Measurements from ENCODE around the gene CTNNA2.

CTNNA2 gene

DNA sequence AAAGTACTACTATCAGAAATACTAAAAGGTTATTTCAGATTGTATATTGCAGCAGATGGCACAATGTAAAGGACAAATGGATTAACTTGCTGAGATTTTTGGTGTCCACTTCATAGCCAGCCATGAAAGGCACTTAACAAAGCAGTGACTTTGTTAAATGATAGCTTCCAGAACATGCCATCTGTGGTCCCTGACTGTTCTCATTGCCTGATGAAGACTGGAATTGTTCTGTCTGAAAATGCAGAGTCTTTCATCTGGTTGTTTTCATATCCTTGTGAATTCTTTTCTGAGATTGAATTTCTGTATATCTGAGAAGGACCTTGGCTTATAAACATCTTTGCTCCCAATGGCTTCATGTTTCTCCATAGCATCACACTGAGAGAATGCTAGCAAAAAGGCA is 836.1 kb downstream of the CTNNA2 start:
- DNase-seq: no peak

GRCh38 chr2:80351231-80351630 is 838.4 kb downstream of the CTNNA2 start:
- DNase-seq: no peak

GRCh38 chr2:80354858-80355257 is 842.0 kb downstream of the CTNNA2 start:
- no peak for DNase-seq

DNA sequence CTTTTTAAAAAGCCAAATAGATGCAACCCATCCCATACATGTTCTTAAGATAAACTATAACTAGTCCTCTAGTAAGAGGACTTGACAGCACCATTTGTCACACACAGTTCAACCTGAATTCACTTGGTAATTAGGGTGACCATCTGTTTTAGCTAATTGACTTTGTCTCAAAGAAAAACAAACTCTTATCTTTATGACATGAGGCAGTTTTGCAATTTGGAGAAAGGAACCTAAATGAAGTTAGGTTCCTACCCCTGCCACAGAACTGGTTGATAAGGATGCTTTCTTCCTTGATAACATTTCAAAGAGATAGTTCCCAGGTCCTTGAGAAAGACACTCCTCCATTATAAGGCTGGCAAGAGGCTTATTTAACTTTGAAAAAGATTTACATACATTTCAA is 849.1 kb downstream of the CTNNA2 start:
- DNase-seq: no peak

- DNase-seq: no peak
Observed at GRCh38 chr2:80363330-80363729, 850.5 kb downstream of the CTNNA2 start.

DNA sequence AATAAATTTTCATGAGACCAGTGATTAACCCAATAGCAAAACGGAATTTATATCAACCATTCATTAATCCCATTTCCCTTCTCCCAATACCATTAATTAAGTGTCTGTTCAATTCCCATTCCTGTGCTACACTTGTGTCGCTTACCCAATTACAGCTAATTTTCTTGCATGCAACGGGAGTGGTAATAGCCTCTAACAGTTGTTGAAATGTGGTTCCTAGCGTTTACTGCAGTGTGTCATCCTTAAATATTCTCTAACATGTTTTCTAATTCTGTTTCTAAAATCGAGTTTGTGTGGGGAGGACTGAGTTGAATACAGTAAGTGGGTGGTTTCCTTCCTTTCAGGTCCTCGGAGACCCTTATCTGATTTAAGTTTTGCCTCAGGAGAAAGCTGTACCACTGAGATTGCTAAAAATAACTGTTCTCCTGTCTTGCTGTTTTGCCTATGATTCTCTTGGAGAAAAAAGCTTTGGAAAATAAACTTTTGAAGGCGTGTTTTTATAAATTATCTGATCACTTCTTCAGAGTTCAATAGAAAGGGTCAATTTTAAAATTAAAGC is 851.0 kb downstream of the CTNNA2 start:
- DNase-seq: no peak

DNA sequence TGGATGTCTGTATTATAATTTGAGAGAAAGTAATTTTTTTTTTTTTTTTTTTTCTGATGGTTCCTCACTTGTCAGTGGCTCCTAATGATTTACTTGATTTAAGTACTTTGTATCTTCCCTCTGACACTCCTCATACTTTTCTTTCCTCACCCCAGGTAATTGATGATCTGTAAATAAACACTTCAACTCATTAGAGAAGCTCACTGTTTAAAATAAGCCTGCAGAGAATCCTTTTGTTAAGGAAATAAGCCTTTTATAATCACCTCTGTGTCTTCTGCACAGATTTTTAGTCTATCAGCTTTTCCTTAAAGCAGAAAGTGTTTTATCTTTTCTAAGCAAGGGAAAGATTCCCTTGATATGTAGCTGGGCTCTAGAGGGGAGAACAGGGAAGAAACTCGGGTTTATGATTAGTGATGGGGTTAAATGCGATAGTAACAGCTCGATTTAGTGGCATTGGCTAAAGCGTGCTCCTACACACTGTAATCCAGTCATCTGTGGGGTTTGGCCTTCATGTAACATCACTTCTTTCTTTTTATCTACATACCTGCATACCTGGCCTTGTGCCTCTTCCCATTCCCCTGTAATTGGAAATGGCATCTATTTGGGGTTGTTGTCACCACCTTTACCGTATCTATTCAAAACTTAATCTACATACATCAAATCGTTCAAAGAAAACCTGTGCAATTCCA is 851.8 kb downstream of the CTNNA2 start:
- DNase-seq: peak; percentile 4

DNA sequence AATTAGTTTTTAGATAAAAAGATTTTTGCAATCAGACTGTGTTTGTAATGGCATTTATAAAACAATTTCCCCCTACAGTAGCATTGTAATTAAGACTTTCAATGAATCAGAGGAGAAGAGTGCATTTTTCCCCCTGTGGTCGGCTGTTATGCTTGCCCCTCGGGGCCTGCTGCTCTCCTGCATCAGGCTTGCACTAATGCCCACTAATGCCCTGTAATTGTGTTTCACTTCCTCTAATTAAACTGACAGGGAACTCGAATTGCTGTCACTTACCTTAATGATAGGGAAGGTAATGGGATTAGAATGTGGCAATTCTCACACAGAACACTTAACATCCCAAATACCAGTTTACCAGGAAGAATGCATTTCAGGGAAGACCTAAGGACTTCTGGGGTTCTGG is 852.9 kb downstream of the CTNNA2 start:
- DNase-seq: peak; percentile 24

GRCh38 chr2:80370375-80371009 is 857.6 kb downstream of the CTNNA2 start:
- no peak for DNase-seq

DNA sequence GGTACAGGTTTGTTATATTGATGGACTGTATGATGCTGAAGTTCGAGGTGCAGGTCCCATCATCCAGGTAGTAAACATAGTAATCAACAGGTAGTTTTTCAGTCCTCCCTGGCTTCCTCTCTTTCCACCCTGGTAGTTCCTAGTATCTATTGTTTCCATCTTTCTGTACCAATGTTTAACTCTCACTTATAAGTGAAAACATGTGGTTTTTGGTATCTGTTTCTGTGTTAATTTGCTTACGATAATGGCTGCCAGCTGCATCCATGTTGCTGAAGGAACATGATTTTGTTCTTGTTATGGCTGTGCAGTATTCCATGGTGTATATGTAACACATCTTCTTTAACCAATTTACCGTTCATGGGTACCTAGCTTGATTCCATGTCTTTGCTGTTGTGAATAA is 861.3 kb downstream of the CTNNA2 start:
- DNase-seq: no peak

DNA sequence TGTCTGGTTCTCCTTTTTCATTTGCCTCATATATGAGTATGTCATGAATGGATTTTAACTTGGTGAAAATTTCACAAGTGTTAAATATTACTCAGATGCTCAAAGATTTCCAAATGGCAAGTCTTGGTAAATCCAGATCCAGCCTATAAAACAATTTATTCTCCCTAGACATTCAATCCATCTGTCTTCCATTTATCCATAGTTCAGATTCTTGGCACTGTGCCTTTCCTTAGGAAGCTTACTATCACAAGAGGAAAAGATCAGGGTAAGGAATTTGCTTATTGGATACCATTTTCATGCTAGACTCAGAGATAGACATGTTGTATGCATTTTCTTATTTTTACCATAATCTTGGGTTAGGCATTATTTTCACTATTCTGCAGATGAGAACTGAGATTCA is 864.2 kb downstream of the CTNNA2 start:
- DNase-seq: no peak

GRCh38 chr2:80380736-80381135 is 867.9 kb downstream of the CTNNA2 start:
- DNase-seq: no peak

- no peak for DNase-seq
Observed at GRCh38 chr2:80381666-80382065, 868.8 kb downstream of the CTNNA2 start.

GRCh38 chr2:80392441-80392840 is 879.6 kb downstream of the CTNNA2 start:
- no peak for DNase-seq

DNA sequence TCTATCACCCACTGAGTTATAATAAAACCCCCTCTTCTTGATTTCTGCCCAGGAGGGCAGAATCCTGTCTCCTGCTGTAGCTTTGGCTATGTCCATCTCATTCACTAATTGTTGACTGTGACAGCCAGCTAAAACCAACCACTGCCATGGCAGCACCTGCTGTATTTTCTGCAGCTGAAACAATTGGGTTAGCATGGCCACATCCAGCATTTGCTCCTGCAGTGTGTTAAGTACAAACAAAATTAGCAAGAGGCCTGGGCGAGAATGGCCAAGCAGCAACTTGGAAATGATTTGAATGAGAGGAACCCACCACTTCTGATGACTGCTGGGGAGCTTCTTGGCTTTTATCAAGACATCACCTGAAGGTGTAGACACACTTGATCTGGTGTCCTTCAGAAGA is 881.1 kb downstream of the CTNNA2 start:
- DNase-seq: peak; percentile 24

DNA sequence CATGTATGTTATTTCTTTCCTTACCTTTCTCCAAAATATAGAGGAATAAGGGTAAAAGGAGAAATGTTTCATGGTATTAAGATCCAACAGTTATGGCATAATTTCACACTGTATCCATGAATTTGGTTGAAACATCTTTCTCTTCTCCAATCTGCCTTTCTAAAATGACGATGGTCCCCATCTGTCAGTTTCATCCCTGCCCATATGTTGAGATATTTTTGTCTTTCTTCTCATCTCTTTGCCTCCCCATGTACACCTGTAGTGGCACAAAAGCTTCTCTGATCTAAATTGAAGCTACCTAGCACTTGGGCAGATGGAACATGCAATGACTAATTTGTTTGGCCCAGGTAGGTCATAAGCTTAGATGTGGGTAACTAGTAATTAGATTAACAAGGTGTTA is 882.4 kb downstream of the CTNNA2 start:
- no peak for DNase-seq

- no peak for DNase-seq
Observed at GRCh38 chr2:80396276-80396675, 883.4 kb downstream of the CTNNA2 start.

- no peak for DNase-seq
Observed at GRCh38 chr2:80403081-80403480, 890.2 kb downstream of the CTNNA2 start.

GRCh38 chr2:80407377-80407776 is 894.5 kb downstream of the CTNNA2 start:
- DNase-seq: no peak

DNA sequence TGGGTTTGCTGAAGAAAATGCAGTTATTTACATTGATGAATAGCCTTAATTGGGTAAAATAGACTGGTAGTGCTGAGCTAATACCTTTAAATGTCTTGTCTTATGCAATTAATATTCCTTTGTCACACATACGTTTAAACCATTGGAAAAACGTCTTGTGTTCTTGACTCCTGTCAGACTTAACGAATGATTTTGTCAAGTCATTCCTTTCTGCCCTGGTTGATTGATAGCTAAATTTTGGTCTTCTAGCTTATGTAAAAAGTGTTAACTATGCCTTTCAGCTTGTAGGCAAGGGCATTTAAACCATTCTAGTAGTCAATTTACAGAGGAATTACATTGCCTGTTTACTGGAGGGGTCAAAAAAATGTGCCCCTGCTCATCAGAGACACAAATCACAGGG is 897.5 kb downstream of the CTNNA2 start:
- no peak for DNase-seq

GRCh38 chr2:80413136-80413535 is 900.3 kb downstream of the CTNNA2 start:
- no peak for DNase-seq

DNA sequence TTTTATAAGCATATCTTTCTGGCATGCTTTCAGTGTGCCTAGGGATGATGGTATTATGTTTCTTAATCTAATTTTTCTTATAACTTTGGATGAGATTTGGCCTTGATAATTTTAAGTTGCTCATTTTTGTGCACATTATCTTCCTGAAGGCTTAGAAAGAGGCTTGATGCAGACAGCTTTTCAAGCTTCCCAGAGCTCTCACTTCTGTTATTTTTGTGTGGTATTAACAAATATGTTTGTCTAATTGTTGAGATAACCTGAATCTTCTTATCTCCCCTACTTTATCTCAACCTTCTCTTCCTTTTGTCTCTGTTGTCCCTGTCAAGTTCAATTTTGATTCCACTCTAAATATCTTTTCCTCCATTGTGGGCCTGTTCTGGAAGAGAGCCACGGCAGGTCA is 904.9 kb downstream of the CTNNA2 start:
- no peak for DNase-seq

DNA sequence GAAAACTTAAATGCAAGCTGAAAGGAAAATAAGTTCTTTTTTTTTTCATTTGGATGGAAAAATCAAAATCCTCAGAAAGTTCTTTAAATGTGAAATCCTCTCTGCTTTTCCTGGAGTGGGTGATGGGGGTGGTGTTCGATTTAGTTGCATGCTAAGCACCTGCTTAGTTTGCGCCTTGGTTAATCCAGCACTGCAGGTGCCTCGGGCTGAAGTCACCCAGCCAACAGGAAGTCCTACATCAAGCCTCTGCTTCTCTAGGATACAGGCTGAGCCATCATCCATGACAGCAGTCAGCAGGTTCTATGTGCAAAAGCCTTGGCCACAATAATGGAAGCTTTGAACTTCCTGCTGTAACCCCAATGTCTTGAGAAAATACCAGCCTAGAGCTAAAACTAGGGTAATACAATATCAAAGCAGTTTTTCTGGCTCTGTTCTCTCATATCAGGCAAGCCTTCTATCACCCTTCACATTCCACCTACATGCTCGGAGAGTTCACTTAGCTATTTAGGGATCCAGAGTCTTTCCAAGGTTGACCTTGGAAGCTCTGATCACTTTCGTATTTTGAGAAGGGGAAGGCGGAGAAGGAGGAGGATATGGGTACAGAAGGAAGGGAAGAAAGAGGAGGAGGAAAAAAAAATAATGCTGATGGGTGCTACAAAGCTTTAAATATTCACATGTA is 907.8 kb downstream of the CTNNA2 start:
- no peak for DNase-seq

GRCh38 chr2:80429251-80429650 is 916.4 kb downstream of the CTNNA2 start:
- no peak for DNase-seq
